Measurements from ENCODE around the gene ITGBL1. TPM values are rescaled to one million over a fixed set of nuclear protein-coding genes. Genes with fewer than 3 reads are reported as not detected.

Gene ITGBL1
- total RNA-seq, 1 experiment from 2014 or later, result not detected

DNA sequence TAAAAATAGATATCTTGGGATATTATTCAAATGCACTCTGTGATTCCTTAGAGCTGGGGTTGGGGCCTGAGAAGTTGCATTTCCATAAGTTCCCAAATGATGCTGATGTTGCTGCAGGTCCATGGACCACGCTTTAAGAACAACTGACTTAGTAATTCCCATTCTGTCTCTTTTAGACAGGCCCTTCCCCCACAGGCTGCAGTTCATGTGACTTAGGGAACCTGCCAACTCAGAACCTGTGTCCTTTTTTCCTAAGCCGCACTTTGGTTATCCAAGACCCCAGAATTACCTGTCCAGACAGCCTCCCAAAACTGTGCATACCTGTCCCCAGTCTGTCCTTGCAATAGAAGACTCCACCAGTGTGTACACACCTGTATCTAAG, 1.7 kb upstream of the ITGBL1 start:
- no peaks in the 10 kb centered on the region for H3K27me3 Mint-ChIP-seq (ENCODE audit: insufficient read depth, unreplicated experiment)
- TF ChIP-seq, protein P1, sequence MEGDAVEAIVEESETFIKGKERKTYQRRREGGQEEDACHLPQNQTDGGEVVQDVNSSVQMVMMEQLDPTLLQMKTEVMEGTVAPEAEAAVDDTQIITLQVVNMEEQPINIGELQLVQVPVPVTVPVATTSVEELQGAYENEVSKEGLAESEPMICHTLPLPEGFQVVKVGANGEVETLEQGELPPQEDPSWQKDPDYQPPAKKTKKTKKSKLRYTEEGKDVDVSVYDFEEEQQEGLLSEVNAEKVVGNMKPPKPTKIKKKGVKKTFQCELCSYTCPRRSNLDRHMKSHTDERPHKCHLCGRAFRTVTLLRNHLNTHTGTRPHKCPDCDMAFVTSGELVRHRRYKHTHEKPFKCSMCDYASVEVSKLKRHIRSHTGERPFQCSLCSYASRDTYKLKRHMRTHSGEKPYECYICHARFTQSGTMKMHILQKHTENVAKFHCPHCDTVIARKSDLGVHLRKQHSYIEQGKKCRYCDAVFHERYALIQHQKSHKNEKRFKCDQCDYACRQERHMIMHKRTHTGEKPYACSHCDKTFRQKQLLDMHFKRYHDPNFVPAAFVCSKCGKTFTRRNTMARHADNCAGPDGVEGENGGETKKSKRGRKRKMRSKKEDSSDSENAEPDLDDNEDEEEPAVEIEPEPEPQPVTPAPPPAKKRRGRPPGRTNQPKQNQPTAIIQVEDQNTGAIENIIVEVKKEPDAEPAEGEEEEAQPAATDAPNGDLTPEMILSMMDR (IDR thresholded peaks at IDR 0.05; ENCODE audit: unreplicated experiment), result no peak
- H3K9me3 Mint-ChIP-seq (ENCODE audit: unreplicated experiment), result no peaks in the 10 kb centered on the region
- no peak for DNase-seq (ENCODE audit: unreplicated experiment)
- ChIA-PET POLR2A (interaction anchor here (0.5 kb wide), 1 partner anchor 12 kb away, joined by 3 read pairs; no protein-coding TSS in a partner anchor), CTCF (interaction anchor here (0.5 to 0.7 kb wide), 3 partner anchors 16 to 306 kb away, joined by 3 read pairs; no protein-coding TSS in a partner anchor)
- H3K36me3 Mint-ChIP-seq (ENCODE audit: insufficient read depth, unreplicated experiment), result no peaks in the 10 kb centered on the region
- H3K27ac Mint-ChIP-seq (ENCODE audit: low read depth, unreplicated experiment), result peak overlapping the region; percentile 79
- H3K4me1 Mint-ChIP-seq (ENCODE audit: insufficient read depth, unreplicated experiment), result peaks cover 45% of the 10 kb centered on the region
- H3K4me3 Mint-ChIP-seq (ENCODE audit: unreplicated experiment), result no peak overlapping the region
- BruUV-seq (replicated peaks), result no TSS peak
- intact Hi-C loops (cut with micrococcal nuclease), result loop anchor here (10.0 kb wide), 2 partner anchors 174 to 246 kb away; no protein-coding TSS in a partner anchor

DNA sequence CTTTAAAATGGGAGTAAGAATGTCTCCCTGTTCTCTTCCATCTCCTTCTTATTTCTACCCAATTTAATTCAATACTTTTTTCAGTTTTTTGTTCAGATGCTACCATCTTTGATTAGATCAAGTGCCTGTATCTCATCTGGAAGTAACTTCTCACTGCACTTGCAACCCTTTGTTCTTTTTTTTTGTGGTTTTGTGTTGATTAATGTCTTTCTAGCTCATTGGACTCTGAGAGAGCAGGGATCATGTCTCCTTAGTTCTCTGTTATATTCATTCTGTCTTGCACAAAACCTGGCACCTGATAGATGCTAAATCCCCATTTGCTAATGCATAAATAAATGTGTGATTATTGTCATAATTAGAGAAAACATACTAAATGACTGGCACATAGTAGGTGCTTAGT, 834 bp upstream of the ITGBL1 start:
- intact Hi-C loops (cut with micrococcal nuclease), result loop anchor here (10.0 kb wide), 2 partner anchors 173 to 247 kb away; no protein-coding TSS in a partner anchor
- no peaks in the 10 kb centered on the region for H3K27me3 Mint-ChIP-seq (ENCODE audit: insufficient read depth, unreplicated experiment)

DNA sequence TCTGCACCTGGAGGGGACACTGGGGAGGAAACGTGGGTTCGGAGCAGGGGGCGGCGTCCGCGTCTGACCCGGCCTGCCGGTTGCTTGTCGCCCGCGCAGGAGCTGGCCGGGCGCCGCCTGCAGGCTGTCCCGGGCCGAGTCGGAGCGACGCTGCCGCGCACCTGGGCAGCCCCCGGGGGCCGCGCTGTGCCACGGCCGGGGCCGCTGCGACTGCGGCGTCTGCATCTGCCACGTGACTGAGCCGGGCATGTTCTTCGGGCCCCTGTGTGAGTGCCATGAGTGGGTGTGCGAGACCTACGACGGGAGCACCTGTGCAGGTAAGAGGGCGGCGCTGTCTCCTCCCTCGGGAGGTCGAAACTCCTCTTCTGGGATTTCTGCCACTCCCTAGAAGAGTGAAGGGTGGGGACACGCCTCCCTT, 1.3 kb downstream of the ITGBL1 start:
- DNase-seq (ENCODE audit: unreplicated experiment), result no peak
- POLR2A ChIA-PET, result interaction anchor here (0.6 kb wide), 1 partner anchor 13 kb away, joined by 3 read pairs; no protein-coding TSS in a partner anchor

More for the DNA sequence above, 834 bp upstream of the ITGBL1 start:
- H3K4me3 Mint-ChIP-seq (ENCODE audit: unreplicated experiment), result no peak overlapping the region
- CTCF ChIA-PET, result interaction anchor here (0.6 to 1.9 kb wide), 4 partner anchors 63 to 1613 kb away, joined by 3 to 5 read pairs (median 4); no protein-coding TSS in a partner anchor
- no peaks in the 10 kb centered on the region for H3K9me3 Mint-ChIP-seq (ENCODE audit: unreplicated experiment)
- POLR2A ChIA-PET, result interaction anchor here (0.7 kb wide), 1 partner anchor 131 kb away, joined by 4 read pairs; no protein-coding TSS in a partner anchor
- peaks cover 49% of the 10 kb centered on the region for H3K4me1 Mint-ChIP-seq (ENCODE audit: insufficient read depth, unreplicated experiment)
- TF ChIP-seq, protein P1 (IDR thresholded peaks at IDR 0.05; ENCODE audit: unreplicated experiment), result no peak
- no peak for DNase-seq (ENCODE audit: unreplicated experiment)
- BruUV-seq (replicated peaks), result no TSS peak
- peak overlapping the region; percentile 79 for H3K27ac Mint-ChIP-seq (ENCODE audit: low read depth, unreplicated experiment)
- H3K36me3 Mint-ChIP-seq (ENCODE audit: insufficient read depth, unreplicated experiment), result no peaks in the 10 kb centered on the region

DNA sequence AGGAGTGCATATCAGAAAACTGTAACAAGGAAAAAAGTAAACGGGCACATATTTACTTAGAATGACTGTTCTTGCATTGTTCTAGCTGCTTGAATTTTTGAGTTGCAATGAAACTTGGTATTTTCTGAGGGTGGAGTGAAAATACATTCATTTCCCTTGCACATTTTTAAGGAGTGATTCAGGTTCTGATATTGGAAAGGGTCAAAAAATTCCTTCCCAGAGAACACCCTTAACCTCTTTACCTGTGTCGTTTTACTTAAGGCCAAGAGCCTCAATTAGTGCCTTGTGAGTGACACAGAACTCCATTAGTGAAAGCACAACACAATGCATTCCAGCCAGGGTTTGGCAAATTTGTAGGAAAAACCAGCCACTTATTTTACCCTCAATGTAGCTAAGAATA, 2.3 kb downstream of the ITGBL1 start:
- no peaks in the 10 kb centered on the region for H3K27me3 Mint-ChIP-seq (ENCODE audit: insufficient read depth, unreplicated experiment)
- intact Hi-C loops (cut with micrococcal nuclease), result loop anchor here (10.0 kb wide), 2 partner anchors 170 to 250 kb away; no protein-coding TSS in a partner anchor
- peak overlapping the region; percentile 95 for H3K27ac Mint-ChIP-seq (ENCODE audit: low read depth, unreplicated experiment)

More for the DNA sequence above, 1.3 kb downstream of the ITGBL1 start:
- Mint-ChIP-seq H3K27me3 (ENCODE audit: insufficient read depth, unreplicated experiment) (no peaks in the 10 kb centered on the region), H3K4me3 (ENCODE audit: unreplicated experiment) (no peak overlapping the region), H3K9me3 (ENCODE audit: unreplicated experiment) (no peaks in the 10 kb centered on the region), H3K36me3 (ENCODE audit: insufficient read depth, unreplicated experiment) (no peaks in the 10 kb centered on the region), H3K27ac (ENCODE audit: low read depth, unreplicated experiment) (no peak overlapping the region), H3K4me1 (ENCODE audit: insufficient read depth, unreplicated experiment) (peaks cover 49% of the 10 kb centered on the region)
- no TSS peak for BruUV-seq (replicated peaks)
- CTCF ChIA-PET, result interaction anchor here (0.9 kb wide), 1 partner anchor 16 kb away, joined by 3 read pairs; no protein-coding TSS in a partner anchor
- TF ChIP-seq, protein P1 (IDR thresholded peaks at IDR 0.05; ENCODE audit: unreplicated experiment), result no peak
- intact Hi-C loops (cut with micrococcal nuclease), result loop anchor here (10.0 kb wide), 2 partner anchors 171 to 249 kb away; no protein-coding TSS in a partner anchor

More for the DNA sequence above, 2.3 kb downstream of the ITGBL1 start:
- Mint-ChIP-seq H3K9me3 (ENCODE audit: unreplicated experiment) (no peaks in the 10 kb centered on the region), H3K4me3 (ENCODE audit: unreplicated experiment) (peak overlapping the region; percentile 10), H3K4me1 (ENCODE audit: insufficient read depth, unreplicated experiment) (peaks cover 41% of the 10 kb centered on the region), H3K36me3 (ENCODE audit: insufficient read depth, unreplicated experiment) (no peaks in the 10 kb centered on the region)
- BruUV-seq (replicated peaks), result no TSS peak
- POLR2A ChIA-PET, result interaction anchor here (0.6 kb wide), 1 partner anchor 195 kb away, joined by 3 read pairs; no protein-coding TSS in a partner anchor
- CTCF ChIA-PET, result interaction anchor here (0.6 kb wide), 1 partner anchor 480 kb away, joined by 3 read pairs; no protein-coding TSS in a partner anchor
- no peak for DNase-seq (ENCODE audit: unreplicated experiment)
- TF ChIP-seq, protein P1 (IDR thresholded peaks at IDR 0.05; ENCODE audit: unreplicated experiment), result no peak
